Cardiac muscle cell (in vitro differentiated cells and primary cell): ENCODE measurements around the gene DDX10. TPM values are rescaled to one million over a fixed set of nuclear protein-coding genes. Genes with fewer than 3 reads are reported as not detected.

Experiments
- DNase-seq, 2 donors: peaks; one replicate each; pipeline versions ENCODE4 v3.0.0 to v3.0.0-alpha.2; 2010 to 2017; ENCODE audit warnings: low read depth in 1 of 2, low spot score in 1 of 2
- H3K27ac ChIP-seq: fragments of 200-600 bp; sonication (generic); 2 replicates; pipeline ENCODE4 v1.5.1; 2016
- H3K27me3 ChIP-seq: fragments of 200-600 bp; sonication (generic); 2 replicates; pipeline ENCODE4 v1.6.0; 2016; ENCODE audit warnings: control low read depth
- H3K36me3 ChIP-seq: fragments of 200-600 bp; sonication (generic); 2 replicates; pipeline ENCODE4 v1.5.1; 2016; ENCODE audit warnings: control low read depth
- H3K4me1 ChIP-seq: fragments of 200-600 bp; sonication (generic); 2 replicates; pipeline ENCODE4 v1.8.1; 2017; ENCODE audit warnings: low read depth, mild to moderate bottlenecking, mixed run types
- H3K4me3 ChIP-seq: fragments of 200-600 bp; sonication (generic); 2 replicates; pipeline ENCODE4 v1.5.1; 2016; ENCODE audit warnings: mild to moderate bottlenecking
- H3K9me3 ChIP-seq: fragments of 200-600 bp; sonication (generic); 2 replicates; pipeline ENCODE4 v1.5.1; 2017; ENCODE audit warnings: low read depth, mild to moderate bottlenecking, control low read depth
- polyA plus RNA-seq: library from polyadenylated mRNA; unstranded; fragments of >200 nt; fragmentation: Nextera tagmentation; extraction: Ambion mirVana; gene quantifications from 2 replicates; pipeline ENCODE4 v1.2.1, GENCODE V29; 2016
- total RNA-seq: library from RNA; depleted of rRNA; stranded (reverse); fragments of >200 nt; gene quantifications from 2 replicates; pipeline ENCODE4 v1.2.3, GENCODE V29; 2016
- TF ChIP-seq, protein P1 (sequence below): IDR thresholded peaks from 2 replicates; pipeline ENCODE4 v1.5.1; 2012; ENCODE audit warnings: low read depth, mild to moderate bottlenecking, low read length

Gene DDX10
- total and polyA plus RNA-seq, 2 experiments from 2014 or later, result 16.0 to 17.9 TPM

DNA sequence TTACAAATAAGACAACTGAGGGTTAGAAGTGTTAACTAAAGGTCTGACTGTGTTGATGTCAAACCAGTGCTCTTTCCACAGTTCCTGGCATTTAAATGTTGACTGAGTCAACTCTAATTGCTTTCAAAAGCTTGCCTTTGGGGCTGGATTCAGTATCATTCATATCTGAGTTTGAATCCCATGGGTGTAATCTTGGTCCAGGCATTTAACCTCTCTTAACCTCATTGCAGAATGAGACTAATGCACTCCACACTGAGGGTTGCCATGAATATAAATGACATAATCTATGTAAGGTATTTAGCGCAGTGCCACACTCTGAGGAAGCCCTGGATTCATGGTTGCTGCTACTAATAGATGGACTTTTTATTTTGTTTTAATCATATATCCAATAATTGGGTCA, 274.3 kb downstream of the DDX10 start:
- H3K27ac ChIP-seq, result no peak overlapping the region
- H3K9me3 ChIP-seq, result no peaks in the 10 kb centered on the region
- H3K4me1 ChIP-seq, result peaks cover 21% of the 10 kb centered on the region
- DNase-seq, result peak in 1 of 2 donors; percentile 17
- H3K4me3 ChIP-seq, result no peak overlapping the region
- TF ChIP-seq, protein P1, sequence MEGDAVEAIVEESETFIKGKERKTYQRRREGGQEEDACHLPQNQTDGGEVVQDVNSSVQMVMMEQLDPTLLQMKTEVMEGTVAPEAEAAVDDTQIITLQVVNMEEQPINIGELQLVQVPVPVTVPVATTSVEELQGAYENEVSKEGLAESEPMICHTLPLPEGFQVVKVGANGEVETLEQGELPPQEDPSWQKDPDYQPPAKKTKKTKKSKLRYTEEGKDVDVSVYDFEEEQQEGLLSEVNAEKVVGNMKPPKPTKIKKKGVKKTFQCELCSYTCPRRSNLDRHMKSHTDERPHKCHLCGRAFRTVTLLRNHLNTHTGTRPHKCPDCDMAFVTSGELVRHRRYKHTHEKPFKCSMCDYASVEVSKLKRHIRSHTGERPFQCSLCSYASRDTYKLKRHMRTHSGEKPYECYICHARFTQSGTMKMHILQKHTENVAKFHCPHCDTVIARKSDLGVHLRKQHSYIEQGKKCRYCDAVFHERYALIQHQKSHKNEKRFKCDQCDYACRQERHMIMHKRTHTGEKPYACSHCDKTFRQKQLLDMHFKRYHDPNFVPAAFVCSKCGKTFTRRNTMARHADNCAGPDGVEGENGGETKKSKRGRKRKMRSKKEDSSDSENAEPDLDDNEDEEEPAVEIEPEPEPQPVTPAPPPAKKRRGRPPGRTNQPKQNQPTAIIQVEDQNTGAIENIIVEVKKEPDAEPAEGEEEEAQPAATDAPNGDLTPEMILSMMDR, result no peak
- H3K36me3 ChIP-seq, result peaks cover 5% of the 10 kb centered on the region
- H3K27me3 ChIP-seq, result no peaks in the 10 kb centered on the region

DNA sequence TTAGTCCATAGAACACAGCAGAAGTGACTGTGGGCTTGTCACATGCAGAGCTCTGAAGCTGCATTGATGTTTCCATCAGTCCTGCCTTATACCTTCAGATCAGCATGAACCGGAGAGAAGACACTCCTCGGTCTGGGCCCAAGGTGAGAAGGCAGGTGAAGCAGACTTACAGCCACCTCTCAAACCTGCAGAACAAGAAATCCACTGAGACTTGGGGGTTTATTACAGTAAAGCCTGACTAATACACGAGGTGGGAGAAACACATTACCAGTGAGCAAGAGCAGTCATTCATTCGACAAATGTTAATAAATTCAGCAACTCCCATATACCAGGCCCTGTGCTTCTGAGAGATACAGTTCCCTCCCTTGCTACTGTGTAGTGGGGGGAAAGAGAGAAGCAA, 279.0 kb downstream of the DDX10 start:
- peaks cover 5% of the 10 kb centered on the region for H3K36me3 ChIP-seq
- H3K9me3 ChIP-seq, result no peaks in the 10 kb centered on the region
- no peak for DNase-seq
- TF ChIP-seq, protein P1, result no peak
- H3K4me3 ChIP-seq, result no peak overlapping the region
- no peaks in the 10 kb centered on the region for H3K27me3 ChIP-seq
- H3K4me1 ChIP-seq, result peaks cover 8% of the 10 kb centered on the region
- H3K27ac ChIP-seq, result no peak overlapping the region

DNA sequence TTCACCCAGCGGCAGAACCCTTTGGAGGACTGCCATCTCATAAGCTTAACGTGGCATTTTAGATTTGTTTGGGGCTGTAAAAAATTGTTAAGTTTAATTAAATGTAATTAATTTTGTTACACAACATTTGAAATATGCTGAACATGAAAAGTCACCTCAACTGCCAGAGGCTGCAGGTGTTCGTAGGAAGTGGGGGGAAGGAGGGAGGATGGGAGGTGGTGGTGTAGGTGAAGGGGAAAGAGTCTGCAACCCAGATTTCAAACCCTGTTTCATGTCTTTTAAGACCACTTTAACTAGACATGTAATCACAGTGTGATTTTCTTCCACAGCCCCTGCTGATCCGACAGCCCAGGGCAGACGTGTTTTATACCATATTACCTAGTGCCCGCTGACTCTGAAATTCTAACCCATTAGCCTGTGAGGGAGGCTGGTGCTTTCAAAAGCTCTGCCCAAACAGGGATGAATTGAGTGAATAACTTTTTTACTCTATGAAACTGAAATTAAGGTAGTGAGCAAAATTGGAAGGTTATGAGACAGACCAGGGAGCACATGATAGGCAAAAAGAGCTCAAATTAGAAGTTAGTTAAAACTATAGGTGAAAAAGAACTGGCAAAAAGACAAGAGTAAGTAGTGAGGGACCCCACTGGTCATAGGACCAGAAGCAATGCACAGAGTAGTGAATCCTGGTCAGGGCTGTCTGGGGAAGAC, 279.8 kb downstream of the DDX10 start:
- DNase-seq, result no peak
- H3K27ac ChIP-seq, result no peak overlapping the region
- no peaks in the 10 kb centered on the region for H3K27me3 ChIP-seq
- TF ChIP-seq, protein P1, result no peak
- H3K4me3 ChIP-seq, result no peak overlapping the region
- no peaks in the 10 kb centered on the region for H3K9me3 ChIP-seq
- H3K4me1 ChIP-seq, result peaks cover under 1% of the 10 kb centered on the region
- H3K36me3 ChIP-seq, result peaks cover 5% of the 10 kb centered on the region

DNA sequence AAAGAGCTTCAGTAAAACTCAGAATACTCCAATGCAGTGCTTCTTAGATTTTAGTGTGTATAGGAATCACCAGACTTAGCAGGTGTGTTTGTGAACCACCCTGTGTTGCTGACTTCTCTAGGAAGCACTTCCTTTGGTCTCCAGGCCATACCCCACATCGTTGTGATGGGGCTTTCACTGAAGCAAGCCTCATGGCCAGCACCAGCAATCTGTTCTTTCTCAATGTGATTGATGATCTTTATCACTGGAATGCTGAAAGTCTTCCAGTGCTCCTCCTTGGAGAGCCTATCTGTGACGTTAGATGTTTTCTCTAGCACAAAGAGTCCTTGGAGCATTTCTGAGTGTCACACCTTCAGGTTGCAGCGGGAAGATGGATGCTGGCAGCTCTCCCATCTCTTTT, 280.5 kb downstream of the DDX10 start:
- no peaks in the 10 kb centered on the region for H3K4me1 ChIP-seq
- H3K27me3 ChIP-seq, result no peaks in the 10 kb centered on the region
- DNase-seq, result no peak
- no peak overlapping the region for H3K27ac ChIP-seq
- no peaks in the 10 kb centered on the region for H3K9me3 ChIP-seq
- TF ChIP-seq, protein P1, result no peak
- H3K36me3 ChIP-seq, result peaks cover 5% of the 10 kb centered on the region
- no peak overlapping the region for H3K4me3 ChIP-seq

DNA sequence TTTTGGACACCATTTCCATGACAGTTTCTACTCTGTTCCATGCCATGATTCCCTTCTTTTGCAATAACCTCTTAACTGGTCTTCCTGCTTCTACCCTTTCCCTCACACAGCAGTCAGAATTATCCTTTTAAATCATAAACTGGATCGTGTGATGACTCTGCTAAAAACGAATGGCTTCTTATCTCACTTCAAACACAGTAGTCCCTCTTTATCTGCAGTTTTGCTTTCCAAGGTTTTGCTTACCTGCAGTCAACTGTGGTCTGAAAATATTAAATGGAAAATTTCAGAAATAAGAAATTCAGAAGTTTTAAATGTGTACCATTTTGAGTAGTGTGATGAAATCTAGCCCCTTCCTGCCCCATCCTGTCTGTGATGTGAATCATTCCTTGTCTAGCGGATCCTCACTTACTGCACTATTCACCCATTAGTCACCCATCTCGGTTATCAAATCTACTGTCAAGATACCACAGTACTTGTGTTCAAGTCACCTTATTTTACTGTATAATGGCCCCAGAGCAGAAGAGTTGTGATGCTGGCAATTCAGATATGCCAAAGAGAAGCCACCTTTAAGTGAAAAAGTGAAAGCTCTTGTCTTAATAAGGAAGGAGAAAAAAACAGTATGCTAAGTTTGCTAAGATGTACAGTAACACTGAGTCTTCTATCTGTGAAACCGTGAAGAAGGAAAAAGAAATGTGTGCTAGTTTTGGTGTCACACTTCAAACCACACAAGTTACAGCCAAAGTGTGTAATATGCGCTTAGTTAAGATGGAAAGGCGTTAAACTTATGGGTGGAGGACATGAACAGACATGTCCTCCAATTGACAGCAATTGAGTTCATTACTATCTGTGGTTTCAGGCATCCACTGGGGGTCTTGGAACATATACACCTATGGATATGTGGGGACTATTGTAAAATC, 283.0 kb downstream of the DDX10 start:
- H3K4me3 ChIP-seq, result no peak overlapping the region
- DNase-seq, result peak in 1 of 2 donors; percentile 53
- H3K9me3 ChIP-seq, result no peaks in the 10 kb centered on the region
- no peaks in the 10 kb centered on the region for H3K4me1 ChIP-seq
- TF ChIP-seq, protein P1, result no peak
- no peak overlapping the region for H3K27ac ChIP-seq
- no peaks in the 10 kb centered on the region for H3K27me3 ChIP-seq
- H3K36me3 ChIP-seq, result no peaks in the 10 kb centered on the region
